SU-DHL-6 (cell line): Measurements from ENCODE around the gene FIBCD1.
A peak's percentile ranks its signal among the peaks of the same experiment; 100 is the strongest.

Source experiments
- H2AFZ ChIP-seq: fragments of 200-600 bp; sonication (generic); 2 replicates; pipeline ENCODE4 v1.6.1; 2014; ENCODE audit warnings: low read depth, mild to moderate bottlenecking, moderate library complexity, mixed read lengths, antibody characterized with exemption, low read length; ENCODE audit not compliant: severe bottlenecking
- H3F3A ChIP-seq: fragments of 200-600 bp; shearing (Covaris generic); 2 replicates; pipeline ENCODE4 v1.6.0; 2016; ENCODE audit warnings: antibody characterized with exemption, mild to moderate bottlenecking; ENCODE audit not compliant: insufficient read depth
- H3K27ac ChIP-seq: fragments of 200-600 bp; sonication (generic); 2 replicates; pipeline ENCODE4 v1.5.1; 2016; ENCODE audit warnings: low read depth, mild to moderate bottlenecking, low read length, moderate library complexity, mixed read lengths
- H3K27me3 ChIP-seq: fragments of 200-600 bp; sonication (generic), shearing (Covaris generic); 2 replicates; pipeline ENCODE4 v1.6.0; 2014; ENCODE audit warnings: mild to moderate bottlenecking, low read length
- H3K36me3 ChIP-seq: fragments of 200-600 bp; sonication (generic); 2 replicates; pipeline ENCODE4 v1.6.1; 2014; ENCODE audit warnings: mild to moderate bottlenecking, low read length, mixed read lengths
- H3K4me2 ChIP-seq: fragments of 300-600, 200-600 bp; shearing (Covaris generic), sonication (generic); 2 replicates; pipeline ENCODE4 v1.6.0; 2014; ENCODE audit warnings: low read length, low read depth, mild to moderate bottlenecking; ENCODE audit not compliant: poor library complexity, severe bottlenecking
- H3K4me3 ChIP-seq: fragments of 200-600 bp; sonication (generic); 2 replicates; pipeline ENCODE4 v1.5.1; 2014; ENCODE audit warnings: antibody characterized with exemption, low read length, mild to moderate bottlenecking, mixed read lengths; ENCODE audit not compliant: insufficient read depth, poor library complexity, severe bottlenecking
- H3K79me2 ChIP-seq: fragments of 200-600 bp; sonication (generic); 2 replicates; pipeline ENCODE4 v1.6.1; 2014; ENCODE audit warnings: mild to moderate bottlenecking, low read length, moderate library complexity; ENCODE audit not compliant: insufficient read depth
- H3K9ac ChIP-seq: fragments of 200-600 bp; sonication (generic); 2 replicates; pipeline ENCODE4 v1.7.0; 2014; ENCODE audit warnings: mild to moderate bottlenecking, low read length
- H3K9me2 ChIP-seq: fragments of 200-600 bp; sonication (generic); replicated peaks from 2 replicates; pipeline ENCODE4 v1.6.1; 2014; ENCODE audit warnings: low read length; ENCODE audit not compliant: insufficient read depth
- H3K9me3 ChIP-seq: fragments of 200-600 bp; sonication (generic); 2 replicates; pipeline ENCODE4 v1.6.1; 2014; ENCODE audit warnings: low read length, mixed read lengths; ENCODE audit not compliant: insufficient read depth
- H4K20me1 ChIP-seq: fragments of 200-600 bp; sonication (generic); 2 replicates; pipeline ENCODE4 v1.6.1; 2014; ENCODE audit warnings: low read depth, mild to moderate bottlenecking, antibody characterized with exemption, low read length, moderate library complexity, mixed read lengths
- CTCF ChIP-seq: fragments of 200-600 bp; sonication (generic); IDR thresholded peaks from one replicate; pipeline ENCODE4 v1.5.1; 2017; ENCODE audit warnings: antibody characterized with exemption, mild to moderate bottlenecking, low read length, moderate library complexity; ENCODE audit not compliant: insufficient read depth, poor library complexity, severe bottlenecking
- EZH2phosphoT487 ChIP-seq: fragments of 200-600 bp; sonication (generic), shearing (Covaris generic); conservative IDR thresholded peaks from 2 replicates; pipeline ENCODE4 v1.6.1; 2018; ENCODE audit warnings: mild to moderate bottlenecking, antibody characterized with exemption, low read length, moderate library complexity, mixed read lengths

The FIBCD1 gene

GRCh38 chr9:130867556-130867955 is 71.5 kb downstream of the FIBCD1 start:
- H3K36me3 ChIP-seq = no peaks in the 10 kb centered on the region
- no peaks in the 10 kb centered on the region for H4K20me1 ChIP-seq
- H3K9me3 ChIP-seq = no peaks in the 10 kb centered on the region
- no peaks in the 10 kb centered on the region for H3F3A ChIP-seq
- H3K4me3 ChIP-seq = no peak overlapping the region
- no peak overlapping the region for H3K27ac ChIP-seq
- no peak overlapping the region for H3K4me2 ChIP-seq
- H3K27me3 ChIP-seq = no peaks in the 10 kb centered on the region
- H3K9ac ChIP-seq = no peak overlapping the region
- H3K9me2 ChIP-seq = no peaks in the 10 kb centered on the region
- H3K79me2 ChIP-seq = no peaks in the 10 kb centered on the region
- no peak for TF ChIP-seq CTCF
- TF ChIP-seq EZH2phosphoT487 = no peak
- no peak overlapping the region for H2AFZ ChIP-seq

- H3K27ac ChIP-seq = no peak overlapping the region
- H4K20me1 ChIP-seq = no peaks in the 10 kb centered on the region
- H3K4me3 ChIP-seq = no peak overlapping the region
- H3K4me2 ChIP-seq = no peak overlapping the region
- H2AFZ ChIP-seq = no peak overlapping the region
- no peak overlapping the region for H3K9ac ChIP-seq
- no peaks in the 10 kb centered on the region for H3K9me2 ChIP-seq
- no peaks in the 10 kb centered on the region for H3K79me2 ChIP-seq
- H3K27me3 ChIP-seq = no peaks in the 10 kb centered on the region
- TF ChIP-seq EZH2phosphoT487 (no peak), CTCF (peak; percentile 90)
- H3K9me3 ChIP-seq = no peaks in the 10 kb centered on the region
- H3K36me3 ChIP-seq = no peaks in the 10 kb centered on the region
- no peaks in the 10 kb centered on the region for H3F3A ChIP-seq
Measured at GRCh38 chr9:130866474-130866965, 72.5 kb downstream of the FIBCD1 start.

- Histone ChIP-seq H3K4me2 (no peak overlapping the region), H4K20me1 (no peaks in the 10 kb centered on the region), H3F3A (no peaks in the 10 kb centered on the region), H3K36me3 (no peaks in the 10 kb centered on the region), H3K9me2 (no peaks in the 10 kb centered on the region), H3K9ac (no peak overlapping the region), H3K27ac (no peak overlapping the region), H3K79me2 (no peaks in the 10 kb centered on the region), H3K27me3 (no peaks in the 10 kb centered on the region), H3K4me3 (no peak overlapping the region), H2AFZ (no peak overlapping the region), H3K9me3 (no peaks in the 10 kb centered on the region)
- TF ChIP-seq EZH2phosphoT487 (no peak), CTCF (no peak)
Measured at GRCh38 chr9:130865921-130866320, 73.1 kb downstream of the FIBCD1 start.
